ENCODE data around the gene SLC25A21.

SLC25A21 gene

DNA sequence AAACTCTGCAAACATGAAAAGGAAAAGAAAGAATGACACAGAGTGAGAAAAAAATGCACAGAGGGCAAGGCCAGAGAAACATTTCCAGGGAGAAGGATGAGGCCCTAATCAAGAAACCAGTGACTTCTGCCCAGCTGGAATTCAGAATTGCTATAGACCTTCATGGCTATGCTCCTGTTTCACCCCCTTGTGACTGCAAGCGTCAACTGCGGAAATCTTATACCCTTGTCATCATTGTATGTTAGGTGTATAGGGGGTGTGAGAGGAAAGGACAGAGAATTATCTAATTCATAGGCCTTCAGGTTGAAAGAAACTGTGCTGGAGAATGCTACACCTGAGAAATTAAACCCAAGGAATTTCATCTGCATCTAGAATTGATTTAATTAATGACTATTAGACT, 117.5 kb downstream of the SLC25A21 start:
- no peak for TF ChIP-seq EZH2phosphoT487 (conservative IDR thresholded peaks at IDR 0.05; ENCODE audit: low read length)
- no peak overlapping the region for H3K4me2 ChIP-seq (ENCODE audit: low read depth, low read length, poor library complexity, severe bottlenecking)
- H3K27ac ChIP-seq (ENCODE audit: low read depth, low read length), result no peak overlapping the region
- H3K9me2 ChIP-seq (replicated peaks; ENCODE audit: insufficient read depth, low read length), result no peaks in the 10 kb centered on the region
- no peaks in the 10 kb centered on the region for H4K20me1 ChIP-seq (ENCODE audit: low read depth, low read length)
- no peaks in the 10 kb centered on the region for H3K9me3 ChIP-seq (ENCODE audit: insufficient read depth, low read length)
- no peak overlapping the region for H2AFZ ChIP-seq (ENCODE audit: low read depth, low read length, severe bottlenecking)
- no peaks in the 10 kb centered on the region for H3K79me2 ChIP-seq (ENCODE audit: insufficient read depth, low read length)
- H3K9ac ChIP-seq (ENCODE audit: low read length), result no peak overlapping the region
- no peaks in the 10 kb centered on the region for H3K36me3 ChIP-seq (ENCODE audit: low read length)
- H3K27me3 ChIP-seq (ENCODE audit: low read length), result no peaks in the 10 kb centered on the region
- H3F3A ChIP-seq (ENCODE audit: insufficient read depth), result no peaks in the 10 kb centered on the region
- no peak overlapping the region for H3K4me3 ChIP-seq (ENCODE audit: insufficient read depth, low read length, poor library complexity, severe bottlenecking)

DNA sequence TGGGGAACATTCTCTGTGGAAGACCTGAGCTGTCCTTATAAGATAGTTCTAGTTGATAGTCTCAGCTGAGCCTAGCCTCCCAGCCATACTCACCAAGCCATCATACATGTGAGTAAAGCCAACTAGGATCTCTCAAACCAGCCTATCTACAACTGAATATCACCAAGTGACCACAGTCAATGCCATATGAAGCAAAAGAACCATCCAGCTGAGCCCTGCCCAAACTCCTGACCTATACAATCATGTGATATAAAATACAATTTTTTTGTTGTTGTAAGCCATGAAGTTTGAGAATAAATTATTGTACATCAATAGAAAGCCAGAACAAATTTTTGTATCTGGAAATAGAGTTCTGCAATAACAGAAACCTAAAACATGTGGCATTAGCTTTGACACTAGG, 118.3 kb downstream of the SLC25A21 start:
- no peaks in the 10 kb centered on the region for H4K20me1 ChIP-seq (ENCODE audit: low read depth, low read length)
- H2AFZ ChIP-seq (ENCODE audit: low read depth, low read length, severe bottlenecking), result no peak overlapping the region
- TF ChIP-seq, protein P1, sequence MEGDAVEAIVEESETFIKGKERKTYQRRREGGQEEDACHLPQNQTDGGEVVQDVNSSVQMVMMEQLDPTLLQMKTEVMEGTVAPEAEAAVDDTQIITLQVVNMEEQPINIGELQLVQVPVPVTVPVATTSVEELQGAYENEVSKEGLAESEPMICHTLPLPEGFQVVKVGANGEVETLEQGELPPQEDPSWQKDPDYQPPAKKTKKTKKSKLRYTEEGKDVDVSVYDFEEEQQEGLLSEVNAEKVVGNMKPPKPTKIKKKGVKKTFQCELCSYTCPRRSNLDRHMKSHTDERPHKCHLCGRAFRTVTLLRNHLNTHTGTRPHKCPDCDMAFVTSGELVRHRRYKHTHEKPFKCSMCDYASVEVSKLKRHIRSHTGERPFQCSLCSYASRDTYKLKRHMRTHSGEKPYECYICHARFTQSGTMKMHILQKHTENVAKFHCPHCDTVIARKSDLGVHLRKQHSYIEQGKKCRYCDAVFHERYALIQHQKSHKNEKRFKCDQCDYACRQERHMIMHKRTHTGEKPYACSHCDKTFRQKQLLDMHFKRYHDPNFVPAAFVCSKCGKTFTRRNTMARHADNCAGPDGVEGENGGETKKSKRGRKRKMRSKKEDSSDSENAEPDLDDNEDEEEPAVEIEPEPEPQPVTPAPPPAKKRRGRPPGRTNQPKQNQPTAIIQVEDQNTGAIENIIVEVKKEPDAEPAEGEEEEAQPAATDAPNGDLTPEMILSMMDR (IDR thresholded peaks at IDR 0.05; ENCODE audit: insufficient read depth, low read length, poor library complexity, severe bottlenecking), result no peak
- TF ChIP-seq EZH2phosphoT487 (conservative IDR thresholded peaks at IDR 0.05; ENCODE audit: low read length), result no peak

DNA sequence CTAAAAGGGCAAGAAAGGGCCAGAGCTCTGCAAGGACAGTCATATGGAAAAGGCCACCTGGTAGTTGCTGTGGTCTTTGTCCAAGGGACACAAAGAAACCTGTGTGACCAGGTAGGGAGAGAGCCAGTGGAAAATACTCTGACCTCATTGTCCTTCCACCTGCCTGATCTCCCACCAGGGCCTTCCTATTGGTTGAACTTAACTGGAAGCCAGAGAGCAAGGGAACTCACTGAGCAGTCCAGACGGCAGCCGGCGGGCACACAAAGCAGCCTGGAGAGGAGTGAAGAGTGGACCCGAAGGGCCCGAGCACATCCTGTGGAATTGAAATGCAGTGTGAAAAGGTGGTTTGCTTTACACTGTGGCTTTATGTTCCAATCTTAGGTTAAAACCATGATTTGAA, 120.7 kb downstream of the SLC25A21 start:
- Histone ChIP-seq H3K27ac (ENCODE audit: low read depth, low read length) (no peak overlapping the region), H3K79me2 (ENCODE audit: insufficient read depth, low read length) (no peaks in the 10 kb centered on the region), H4K20me1 (ENCODE audit: low read depth, low read length) (no peaks in the 10 kb centered on the region), H3K4me3 (ENCODE audit: insufficient read depth, low read length, poor library complexity, severe bottlenecking) (no peak overlapping the region), H3K27me3 (ENCODE audit: low read length) (no peaks in the 10 kb centered on the region), H3K9ac (ENCODE audit: low read length) (no peak overlapping the region), H3F3A (ENCODE audit: insufficient read depth) (no peaks in the 10 kb centered on the region), H3K9me2 (replicated peaks; ENCODE audit: insufficient read depth, low read length) (no peaks in the 10 kb centered on the region), H3K9me3 (ENCODE audit: insufficient read depth, low read length) (no peaks in the 10 kb centered on the region), H3K36me3 (ENCODE audit: low read length) (no peaks in the 10 kb centered on the region), H2AFZ (ENCODE audit: low read depth, low read length, severe bottlenecking) (no peak overlapping the region), H3K4me2 (ENCODE audit: low read depth, low read length, poor library complexity, severe bottlenecking) (no peak overlapping the region)
- TF ChIP-seq EZH2phosphoT487 (conservative IDR thresholded peaks at IDR 0.05; ENCODE audit: low read length), result no peak
- TF ChIP-seq, protein P1 (IDR thresholded peaks at IDR 0.05; ENCODE audit: insufficient read depth, low read length, poor library complexity, severe bottlenecking), result no peak

More for the DNA sequence above, 118.3 kb downstream of the SLC25A21 start:
- no peaks in the 10 kb centered on the region for H3K9me2 ChIP-seq (replicated peaks; ENCODE audit: insufficient read depth, low read length)
- no peaks in the 10 kb centered on the region for H3K36me3 ChIP-seq (ENCODE audit: low read length)
- no peaks in the 10 kb centered on the region for H3K9me3 ChIP-seq (ENCODE audit: insufficient read depth, low read length)
- no peaks in the 10 kb centered on the region for H3K79me2 ChIP-seq (ENCODE audit: insufficient read depth, low read length)
- no peaks in the 10 kb centered on the region for H3K27me3 ChIP-seq (ENCODE audit: low read length)
- H3K9ac ChIP-seq (ENCODE audit: low read length), result no peak overlapping the region
- no peaks in the 10 kb centered on the region for H3F3A ChIP-seq (ENCODE audit: insufficient read depth)
- no peak overlapping the region for H3K27ac ChIP-seq (ENCODE audit: low read depth, low read length)
- no peak overlapping the region for H3K4me3 ChIP-seq (ENCODE audit: insufficient read depth, low read length, poor library complexity, severe bottlenecking)
- H3K4me2 ChIP-seq (ENCODE audit: low read depth, low read length, poor library complexity, severe bottlenecking), result no peak overlapping the region

DNA sequence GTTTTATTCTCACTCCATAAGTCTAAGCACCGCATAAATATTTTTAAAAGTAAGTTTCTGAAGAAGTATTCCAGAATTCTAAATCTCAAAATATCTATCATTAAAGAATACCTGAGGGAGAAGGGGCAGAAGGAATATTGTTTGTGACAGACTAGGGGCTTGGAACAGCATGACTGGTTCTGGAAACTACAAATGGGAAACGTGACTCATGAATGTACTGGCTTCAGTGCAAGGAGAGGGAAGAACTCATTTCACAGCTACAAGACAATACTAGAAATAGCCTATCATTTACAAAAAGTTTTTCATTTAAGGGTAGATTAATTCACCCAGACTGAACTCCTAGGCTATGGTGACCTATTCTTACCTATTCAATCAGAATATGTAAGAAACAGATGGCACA, 121.3 kb downstream of the SLC25A21 start:
- H3K4me2 ChIP-seq (ENCODE audit: low read depth, low read length, poor library complexity, severe bottlenecking), result no peak overlapping the region
- no peaks in the 10 kb centered on the region for H3F3A ChIP-seq (ENCODE audit: insufficient read depth)
- TF ChIP-seq EZH2phosphoT487 (conservative IDR thresholded peaks at IDR 0.05; ENCODE audit: low read length), result no peak
- TF ChIP-seq, protein P1 (IDR thresholded peaks at IDR 0.05; ENCODE audit: insufficient read depth, low read length, poor library complexity, severe bottlenecking), result no peak
- no peaks in the 10 kb centered on the region for H3K36me3 ChIP-seq (ENCODE audit: low read length)
- no peaks in the 10 kb centered on the region for H3K9me3 ChIP-seq (ENCODE audit: insufficient read depth, low read length)
- H3K9ac ChIP-seq (ENCODE audit: low read length), result no peak overlapping the region
- H3K79me2 ChIP-seq (ENCODE audit: insufficient read depth, low read length), result no peaks in the 10 kb centered on the region
- no peak overlapping the region for H3K4me3 ChIP-seq (ENCODE audit: insufficient read depth, low read length, poor library complexity, severe bottlenecking)
- no peaks in the 10 kb centered on the region for H3K27me3 ChIP-seq (ENCODE audit: low read length)
- no peak overlapping the region for H3K27ac ChIP-seq (ENCODE audit: low read depth, low read length)
- no peaks in the 10 kb centered on the region for H4K20me1 ChIP-seq (ENCODE audit: low read depth, low read length)
- no peaks in the 10 kb centered on the region for H3K9me2 ChIP-seq (replicated peaks; ENCODE audit: insufficient read depth, low read length)
- no peak overlapping the region for H2AFZ ChIP-seq (ENCODE audit: low read depth, low read length, severe bottlenecking)

Data from SU-DHL-6 (cell line).